Gastroesophageal sphincter (tissue), 3 donors: Measurements from ENCODE around the gene CLEC4M.

Experiments
- EP300 ChIP-seq: sonication (generic); formaldehyde crosslinking; IDR thresholded peaks from one replicate; pipeline ENCODE4 v1.6.1; 2017; ENCODE audit warnings: antibody characterized with exemption, mild to moderate bottlenecking
- POLR2A ChIP-seq, 2 donors: fragments of 450-650 bp; IDR thresholded peaks; one replicate each; pipeline ENCODE4 v1.6.1; 2017; ENCODE audit warnings: antibody characterized with exemption in 2 of 2, mild to moderate bottlenecking in 2 of 2, moderate library complexity in 1 of 2
- POLR2AphosphoS5 ChIP-seq: sonication (generic); formaldehyde crosslinking; IDR thresholded peaks from one replicate; pipeline ENCODE4 v1.6.1; 2017; ENCODE audit warnings: antibody characterized with exemption
- TF ChIP-seq, protein P1 (sequence below), 4 experiments: fragments of 200-600 bp in 2 of 4; fragments of 450-650 bp in 2 of 4; sonication (generic) in 1 of 4; IDR thresholded peaks; one replicate each; pipeline ENCODE4 v1.5.1; 2017 to 2019; ENCODE audit warnings: antibody characterized with exemption in 4 of 4, mild to moderate bottlenecking in 2 of 4, moderate library complexity in 2 of 4

DNA sequence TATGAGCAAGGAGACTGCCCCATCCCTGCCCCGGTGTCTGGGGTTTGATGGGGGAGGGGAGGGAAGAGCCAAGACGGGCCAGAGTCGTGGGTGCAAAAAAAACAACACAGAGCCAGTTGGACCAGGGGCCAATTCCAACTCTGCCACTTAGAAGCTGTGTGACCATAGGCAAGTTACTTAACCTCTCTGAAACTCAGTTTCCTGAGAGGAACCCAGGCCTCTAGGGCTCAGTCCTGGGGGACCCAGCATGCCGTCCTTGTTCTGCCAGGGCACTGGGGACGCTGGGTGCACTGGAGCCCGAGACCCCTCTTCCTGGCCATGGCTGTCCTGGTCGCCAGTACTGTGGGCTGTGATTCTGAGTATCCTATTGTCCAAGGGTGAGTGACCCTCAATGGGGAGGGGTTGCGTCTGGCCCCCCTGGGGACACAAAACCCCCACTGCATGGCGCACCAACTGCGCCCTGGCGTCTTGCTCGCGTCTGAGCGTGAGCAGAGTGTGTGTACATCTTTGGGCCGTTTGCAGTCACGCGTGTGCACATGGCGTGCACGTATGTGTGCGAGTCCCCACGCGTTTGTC, 24.6 kb downstream of the CLEC4M start:
- TF ChIP-seq POLR2AphosphoS5 (no peak), POLR2A (IDR thresholded peaks at IDR 0.05) (no peak), EP300 (no peak)
- TF ChIP-seq, protein P1, sequence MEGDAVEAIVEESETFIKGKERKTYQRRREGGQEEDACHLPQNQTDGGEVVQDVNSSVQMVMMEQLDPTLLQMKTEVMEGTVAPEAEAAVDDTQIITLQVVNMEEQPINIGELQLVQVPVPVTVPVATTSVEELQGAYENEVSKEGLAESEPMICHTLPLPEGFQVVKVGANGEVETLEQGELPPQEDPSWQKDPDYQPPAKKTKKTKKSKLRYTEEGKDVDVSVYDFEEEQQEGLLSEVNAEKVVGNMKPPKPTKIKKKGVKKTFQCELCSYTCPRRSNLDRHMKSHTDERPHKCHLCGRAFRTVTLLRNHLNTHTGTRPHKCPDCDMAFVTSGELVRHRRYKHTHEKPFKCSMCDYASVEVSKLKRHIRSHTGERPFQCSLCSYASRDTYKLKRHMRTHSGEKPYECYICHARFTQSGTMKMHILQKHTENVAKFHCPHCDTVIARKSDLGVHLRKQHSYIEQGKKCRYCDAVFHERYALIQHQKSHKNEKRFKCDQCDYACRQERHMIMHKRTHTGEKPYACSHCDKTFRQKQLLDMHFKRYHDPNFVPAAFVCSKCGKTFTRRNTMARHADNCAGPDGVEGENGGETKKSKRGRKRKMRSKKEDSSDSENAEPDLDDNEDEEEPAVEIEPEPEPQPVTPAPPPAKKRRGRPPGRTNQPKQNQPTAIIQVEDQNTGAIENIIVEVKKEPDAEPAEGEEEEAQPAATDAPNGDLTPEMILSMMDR (IDR thresholded peaks at IDR 0.05): no peak
